GM13976 (cell line): ENCODE results near the gene FKBP2.

Experiments used
- DNase-seq: peaks from one replicate; pipeline ENCODE4 v3.0.0; 2012; ENCODE audit warnings: low spot score
- CTCF ChIP-seq: IDR thresholded peaks from 2 replicates; pipeline ENCODE4 v1.5.1; 2012; ENCODE audit warnings: borderline replicate concordance, mild to moderate bottlenecking; ENCODE audit not compliant: insufficient read depth; ENCODE audit errors: extremely low read depth, missing control alignments, control extremely low read depth
- in situ Hi-C: fragments of 300-500 bp; cut with MboI; formaldehyde crosslinking; loops from one replicate; pipeline ENCODE4 v1.12.0; 2022; ENCODE audit warnings: low sequenced_read_pairs, mixed read lengths, inconsistent platforms; ENCODE audit not compliant: unreplicated experiment

FKBP2 gene

GRCh38 chr11:64204080-64204440 is 36.8 kb upstream of the FKBP2 start:
- no peak for DNase-seq
- in situ Hi-C loops: no loop called here
- TF ChIP-seq CTCF: no peak

- TF ChIP-seq CTCF: peak; percentile 50
- peak; percentile 86 for DNase-seq
- in situ Hi-C loops: no loop called here
Measured at GRCh38 chr11:64204464-64204989, 36.4 kb upstream of the FKBP2 start.

- TF ChIP-seq CTCF: no peak
- DNase-seq: peak; percentile 75
Measured at GRCh38 chr11:64206457-64207255, 34.2 kb upstream of the FKBP2 start, which contains the start of gene FERMT3. Gene FERMT3, plus strand, starts transcription at chr11:64206721. Its CDS starts 644 bp downstream, at chr11:64207365.

GRCh38 chr11:64207256-64208085 is 33.4 kb upstream of the FKBP2 start:
- DNase-seq: peak; percentile 94
- TF ChIP-seq CTCF: no peak
- in situ Hi-C loops: no loop called here

More at GRCh38 chr11:64206457-64207255, 34.2 kb upstream of the FKBP2 start, which contains the start of gene FERMT3:
- in situ Hi-C loops: no loop called here

GRCh38 chr11:64208086-64208795 is 32.7 kb upstream of the FKBP2 start:
- no peak for TF ChIP-seq CTCF
- in situ Hi-C loops: no loop called here
- DNase-seq: no peak
